Left renal pelvis (tissue), 4 donors: ENCODE results near the gene IFIT2. TPM values are rescaled to one million over a fixed set of nuclear protein-coding genes. Genes with fewer than 3 reads are reported as not detected.
"Not testable (repeated sequence)": the region's sequence is repeated elsewhere in the genome, so short reads cannot be mapped to it uniquely, and the experiment has no call there.

Source experiments
- DNase-seq, 4 donors: peaks; one replicate each; pipeline ENCODE4 v3.0.0-alpha.2; 2013; ENCODE audit warnings: low read depth in 4 of 4, low spot score in 3 of 4
- polyA plus RNA-seq, 4 donors: library from polyadenylated mRNA; unstranded; fragments of 120-200 nt; gene quantifications; one replicate each; pipeline ENCODE4 v1.2.1, GENCODE V29; 2013; ENCODE audit not compliant: insufficient read length in 4 of 4

Gene IFIT2
- polyA plus RNA-seq, 4 donors = 7.5 to 14.6 (median 10.9) TPM

GRCh38 chr10:89278900-89279392, 22.9 kb upstream of the IFIT2 start:
- DNase-seq = no peak

DNA sequence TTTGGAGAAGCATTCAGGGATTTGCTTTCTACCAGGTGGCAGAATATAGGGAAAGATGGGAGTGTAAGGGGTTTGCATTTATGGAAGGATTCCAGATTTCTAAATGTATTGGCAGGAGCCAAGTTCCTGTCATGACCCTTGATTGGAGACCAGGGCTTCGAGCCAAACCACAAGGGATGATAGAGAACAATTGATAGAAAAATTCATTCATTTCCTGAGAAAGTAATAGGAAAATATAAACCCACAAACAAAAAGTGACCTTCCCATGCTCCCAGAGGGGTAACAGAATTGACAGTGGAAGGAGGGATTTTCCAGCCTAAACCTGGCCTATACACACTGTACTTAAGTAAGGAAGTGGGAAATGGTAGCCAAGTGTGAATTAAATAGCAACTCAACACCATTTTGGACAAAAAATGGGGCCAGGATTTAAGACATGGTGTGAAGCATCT, 22.4 kb upstream of the IFIT2 start:
- no peak for DNase-seq

DNA sequence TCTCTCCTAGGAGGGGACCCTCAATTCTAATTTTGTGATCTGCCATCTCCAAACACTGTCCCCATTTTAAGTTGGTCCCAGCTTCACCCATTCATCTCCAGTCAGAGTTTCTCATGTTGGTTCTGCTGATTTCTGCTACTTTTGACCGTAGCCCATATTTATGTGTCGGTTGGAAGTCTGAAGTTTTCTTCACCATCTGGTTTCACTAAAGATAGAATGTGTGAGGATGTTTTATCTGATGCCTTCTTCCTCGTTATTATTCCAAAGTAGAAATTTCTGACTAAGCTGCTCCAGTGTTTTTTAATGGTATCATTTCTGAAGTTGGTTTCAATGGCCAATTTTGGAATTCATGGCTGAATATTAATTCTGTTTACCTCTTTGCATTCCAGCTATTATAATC, 21.3 kb upstream of the IFIT2 start:
- DNase-seq = no peak

- no peak for DNase-seq
Observed at GRCh38 chr10:89281606-89282395, 20.0 kb upstream of the IFIT2 start.

GRCh38 chr10:89283025-89283935, 18.6 kb upstream of the IFIT2 start:
- peak in 1 of 4 donors; percentile 35 for DNase-seq

GRCh38 chr10:89283936-89284475, 17.8 kb upstream of the IFIT2 start:
- peak in 1 of 4 donors; percentile 57 for DNase-seq

- not testable (repeated sequence) for DNase-seq
Observed at GRCh38 chr10:89284711-89285110, 17.1 kb upstream of the IFIT2 start.

GRCh38 chr10:89285303-89285702, 16.5 kb upstream of the IFIT2 start:
- DNase-seq = not testable (repeated sequence)

DNA sequence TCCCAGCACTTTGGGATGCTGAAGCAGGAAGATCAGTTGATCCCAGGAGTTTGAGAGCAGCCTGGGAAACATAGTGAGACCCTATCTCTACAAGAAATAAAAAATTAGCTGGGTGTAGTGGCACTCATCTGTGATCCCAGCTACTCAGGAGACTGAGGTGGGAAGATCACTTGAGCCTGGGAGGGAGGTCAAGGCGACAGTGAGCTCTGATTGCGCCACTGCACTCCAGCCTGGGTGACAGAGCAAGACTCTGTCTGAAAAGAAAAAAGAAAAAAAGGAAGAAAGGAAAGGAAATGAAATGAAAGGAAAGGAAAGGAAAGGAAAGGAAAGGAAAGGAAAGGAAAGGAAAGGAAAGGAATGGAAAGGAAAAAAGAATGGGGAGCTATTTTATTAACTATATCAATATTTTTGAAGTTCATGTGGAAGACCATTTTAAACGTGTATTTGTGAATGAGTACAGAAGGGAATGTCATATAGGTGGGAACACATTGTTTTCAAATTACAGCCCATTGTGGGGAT, 7.1 kb upstream of the IFIT2 start:
- DNase-seq = no peak

DNA sequence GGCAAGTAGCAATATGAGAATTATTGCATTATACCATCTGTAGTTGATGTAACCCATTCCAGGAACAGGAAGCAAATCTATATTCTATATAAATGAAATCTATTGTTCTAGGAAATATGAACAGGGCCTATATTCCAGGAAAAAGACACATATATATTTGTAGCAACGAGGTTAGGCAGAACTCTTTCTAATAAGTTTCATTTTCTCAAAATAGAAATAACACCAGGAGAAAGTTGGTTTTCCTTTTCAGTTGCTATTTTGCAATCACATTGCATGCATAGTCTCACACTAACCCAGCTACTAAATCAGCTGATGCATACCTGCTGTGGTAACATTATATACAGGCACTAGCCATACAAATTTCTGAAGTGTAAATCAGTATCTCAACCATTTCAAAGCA, 6.2 kb upstream of the IFIT2 start:
- DNase-seq = no peak

DNA sequence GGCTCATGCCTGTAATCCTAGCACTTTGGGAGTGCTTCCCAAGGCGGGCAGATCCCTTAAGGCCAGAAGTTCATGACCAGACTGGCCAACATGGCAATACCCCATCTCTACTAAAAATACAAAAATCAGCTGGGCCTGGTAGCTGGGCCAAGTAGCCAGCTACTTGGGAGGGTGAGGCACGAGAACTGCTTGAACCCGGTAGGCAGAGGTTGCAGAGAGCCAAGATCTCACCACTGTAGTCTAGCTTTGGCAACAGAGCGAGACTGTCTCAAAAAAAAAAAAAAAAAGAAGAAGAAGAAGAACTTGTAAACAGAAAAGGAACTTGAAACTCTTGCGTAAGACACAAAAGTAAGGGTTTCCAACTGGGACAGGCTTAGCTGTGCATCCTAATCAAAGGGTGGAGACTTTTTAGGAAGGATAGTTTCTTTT, 5.6 kb upstream of the IFIT2 start:
- no peak for DNase-seq

DNA sequence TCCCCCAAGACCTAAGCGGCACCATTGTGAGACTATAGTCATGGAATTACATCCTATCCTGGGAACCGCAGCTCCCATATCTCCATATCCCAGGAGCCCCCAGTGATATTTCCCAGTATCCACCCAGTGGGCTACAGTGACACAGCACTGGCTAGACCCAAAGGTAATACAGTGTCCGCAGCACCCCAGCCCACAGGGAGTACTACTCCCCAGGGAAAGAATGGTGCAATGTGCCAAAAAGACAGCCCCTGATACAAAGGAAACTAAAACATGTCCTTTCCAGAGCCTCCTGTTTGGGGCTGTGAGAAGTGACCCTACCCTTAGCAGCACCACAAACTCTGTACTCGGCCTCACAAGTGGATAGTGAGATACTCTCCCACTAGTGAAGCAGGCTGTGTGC, 4.5 kb upstream of the IFIT2 start:
- DNase-seq = no peak

- no peak for DNase-seq
Observed at GRCh38 chr10:89297791-89298190, 4.1 kb upstream of the IFIT2 start.

DNA sequence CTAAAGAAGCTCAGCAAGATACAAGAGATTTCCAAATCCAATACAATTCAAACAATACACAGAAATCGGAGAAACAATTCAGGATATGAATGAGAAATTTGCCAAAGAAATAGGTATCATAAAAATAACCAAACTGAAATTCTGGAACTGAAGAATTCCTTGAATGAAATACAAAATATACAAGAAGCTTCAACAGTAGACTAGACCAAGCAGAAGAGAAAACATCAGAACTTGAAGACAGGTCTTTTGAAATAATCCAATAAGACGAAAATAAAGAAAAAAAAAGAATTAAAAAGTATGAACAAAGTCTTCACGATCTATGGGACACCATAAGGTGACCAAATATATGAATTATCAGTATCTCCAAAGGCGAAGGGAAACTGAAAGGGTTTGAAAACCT, 2.8 kb upstream of the IFIT2 start:
- no peak for DNase-seq

DNA sequence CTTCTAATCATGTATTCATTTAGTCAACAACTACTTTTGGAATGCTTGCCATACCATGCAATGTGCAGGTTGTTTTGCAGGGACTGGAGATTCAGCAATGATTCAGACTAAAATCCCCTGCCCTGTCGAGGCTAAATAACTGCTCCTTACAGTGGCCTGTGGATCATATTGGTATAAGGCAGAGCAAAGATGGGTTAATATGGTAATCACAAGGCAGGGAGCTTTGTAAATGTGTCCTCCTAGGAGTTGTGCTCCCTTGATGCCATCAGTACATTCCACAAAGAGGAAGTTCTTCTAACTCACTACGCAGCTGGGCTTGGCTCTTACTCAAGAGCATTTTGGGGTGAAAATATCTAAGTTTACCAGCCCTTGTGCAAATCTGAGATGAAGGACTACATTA, 614 bp upstream of the IFIT2 start:
- DNase-seq = no peak

DNA sequence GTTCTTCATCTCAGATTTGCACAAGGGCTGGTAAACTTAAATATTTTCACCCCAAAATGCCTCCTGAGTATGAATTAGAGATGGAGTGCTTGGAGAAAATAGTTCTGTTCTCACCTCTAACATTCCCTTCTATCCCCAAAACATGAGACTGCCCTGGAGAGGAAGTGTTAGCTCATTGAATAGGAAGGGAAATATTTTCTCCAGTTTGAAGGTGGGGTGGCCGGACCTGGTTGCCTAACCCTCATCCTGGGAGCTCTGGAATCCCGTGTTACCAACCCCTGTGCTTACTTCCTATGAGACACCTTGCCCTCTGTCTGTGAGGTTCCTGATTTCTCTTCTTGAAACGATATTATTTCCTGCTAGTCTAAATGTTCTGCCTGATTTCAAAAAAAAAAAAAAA, 779 bp downstream of the IFIT2 start:
- no peak for DNase-seq

GRCh38 chr10:89303161-89303560, 1.3 kb downstream of the IFIT2 start:
- DNase-seq = no peak

DNA sequence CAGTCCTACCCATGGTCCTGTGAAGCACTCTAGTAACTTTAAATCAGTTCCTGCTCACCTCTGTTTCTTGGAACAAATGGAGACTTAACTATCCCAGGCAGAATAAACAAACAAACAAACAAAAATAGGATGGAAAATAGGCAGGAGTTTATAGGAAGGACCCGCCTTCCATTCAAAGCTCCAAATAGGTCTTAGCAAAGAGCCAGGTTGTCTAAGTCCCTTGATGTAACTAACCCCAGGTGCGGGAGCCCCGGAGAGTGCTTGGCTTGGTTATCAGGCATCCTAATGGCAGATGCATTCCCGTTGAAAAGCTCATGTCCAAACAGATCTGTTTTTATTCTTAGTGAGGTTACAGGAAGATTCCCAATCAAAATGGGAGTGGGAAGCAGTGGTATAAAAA, 2.2 kb downstream of the IFIT2 start:
- no peak for DNase-seq

DNA sequence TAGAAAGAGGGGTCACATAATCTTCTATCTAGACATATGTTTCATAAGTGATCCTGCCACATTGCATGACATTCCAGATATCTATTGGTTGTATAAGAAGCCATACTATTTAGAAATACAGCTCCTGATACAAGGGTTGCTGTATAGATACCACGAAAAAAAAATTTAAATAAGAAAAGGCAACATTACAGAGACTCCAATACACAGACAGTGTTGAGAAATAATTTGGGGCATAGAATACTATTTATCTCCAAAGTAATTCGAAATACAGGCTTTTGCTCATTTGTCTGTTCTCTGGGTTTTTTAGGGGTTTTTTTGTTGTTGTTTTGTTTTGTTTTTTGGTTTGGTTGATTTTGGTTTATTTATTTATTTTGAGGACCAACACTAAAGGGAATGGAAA, 2.6 kb downstream of the IFIT2 start:
- DNase-seq = no peak

DNA sequence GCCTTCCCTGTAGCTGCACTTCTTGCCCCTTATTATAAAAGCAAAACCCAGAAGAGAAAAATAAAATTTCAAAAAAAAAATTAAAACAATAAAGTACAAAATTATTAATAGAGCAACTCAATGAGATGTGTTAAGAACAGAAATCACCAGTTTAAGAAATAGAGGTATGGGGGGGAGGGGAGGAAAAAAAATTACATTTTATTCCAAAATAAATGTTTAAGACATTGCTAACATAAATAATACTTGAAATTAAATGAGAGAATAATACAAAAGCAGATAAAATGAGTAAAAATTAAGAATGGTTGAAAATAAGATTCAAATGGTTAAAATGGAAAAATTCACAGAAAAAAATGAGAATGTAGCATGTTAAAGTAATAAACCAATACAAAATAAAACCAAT, 3.1 kb downstream of the IFIT2 start:
- no peak for DNase-seq
